K562 (cell line): Measurements from ENCODE around the gene LRFN2.

Experiments used
- ILF3 ChIP-seq: fragments of 450-650 bp; IDR thresholded peaks from 2 replicates; pipeline ENCODE4 v1.6.1; 2018; ENCODE audit warnings: antibody characterized with exemption, mild to moderate bottlenecking, moderate library complexity, borderline replicate concordance
- NFIC ChIP-seq: fragments of 450-650 bp; IDR thresholded peaks from 2 replicates; pipeline ENCODE4 v1.6.1; 2017; ENCODE audit warnings: mild to moderate bottlenecking, inconsistent platforms
- POLR2A ChIP-seq: fragments of 450-650 bp; conservative IDR thresholded peaks from 2 replicates; pipeline ENCODE4 v1.6.1; 2016
- RAD21 ChIP-seq, 2 experiments: fragments of 250-450 bp in 1 of 2; fragments of 450-650 bp in 1 of 2; sonication (Bioruptor Pico) in 1 of 2; formaldehyde crosslinking in 1 of 2; IDR thresholded peaks in 1 of 2; conservative IDR thresholded peaks in 1 of 2; 2 replicates each; pipeline versions ENCODE4 v1.4.0 to v1.8.0; 2020 to 2022; ENCODE audit warnings: mild to moderate bottlenecking in 2 of 2, moderate library complexity in 1 of 2
- SMARCA5 ChIP-seq: fragments of 450-650 bp; IDR thresholded peaks from 2 replicates; pipeline ENCODE4 v1.6.1; 2016
- TBP ChIP-seq: optimal IDR thresholded peaks from 2 replicates; pipeline ENCODE3; 2011; ENCODE audit warnings: low read depth, low read length, improper control_type of control experiment
- ZFP91 ChIP-seq: sonication (generic); formaldehyde crosslinking; IDR thresholded peaks from 2 replicates; pipeline ENCODE4 v1.8.0; 2022; ENCODE audit warnings: mild to moderate bottlenecking, missing genetic modification reagents
- ZNF384 ChIP-seq: IDR thresholded peaks from 2 replicates; pipeline ENCODE4 v1.6.1; 2012; ENCODE audit warnings: low read depth, low read length, improper control_type of control experiment
- ZNF431 ChIP-seq: sonication (generic); formaldehyde crosslinking; IDR thresholded peaks from 2 replicates; pipeline ENCODE4 v1.8.0; 2022; ENCODE audit warnings: mild to moderate bottlenecking, missing genetic modification reagents
- TF ChIP-seq, protein P1 (sequence below), 2 experiments: fragments of 450-650 bp in 1 of 2; sonication (generic) in 1 of 2; formaldehyde crosslinking; conservative IDR thresholded peaks; 2 replicates each; pipeline versions ENCODE4 v1.4.0 to v1.8.1; 2020 to 2022; ENCODE audit warnings: mild to moderate bottlenecking in 1 of 2, missing genetic modification reagents in 1 of 2

- no peak for TF ChIP-seq TBP
- TF ChIP-seq ZNF431 = no peak
- no peak for TF ChIP-seq RAD21 (CRISPR knock-in tag; conservative IDR thresholded peaks at IDR 0.05 in 1 of 2, IDR thresholded peaks at IDR 0.05 in 1 of 2)
- TF ChIP-seq, protein P1, sequence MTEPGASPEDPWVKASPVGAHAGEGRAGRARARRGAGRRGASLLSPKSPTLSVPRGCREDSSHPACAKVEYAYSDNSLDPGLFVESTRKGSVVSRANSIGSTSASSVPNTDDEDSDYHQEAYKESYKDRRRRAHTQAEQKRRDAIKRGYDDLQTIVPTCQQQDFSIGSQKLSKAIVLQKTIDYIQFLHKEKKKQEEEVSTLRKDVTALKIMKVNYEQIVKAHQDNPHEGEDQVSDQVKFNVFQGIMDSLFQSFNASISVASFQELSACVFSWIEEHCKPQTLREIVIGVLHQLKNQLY (CRISPR knock-in tag; conservative IDR thresholded peaks at IDR 0.05) = no peak
- no peak for TF ChIP-seq SMARCA5
- no peak for TF ChIP-seq ILF3
- TF ChIP-seq POLR2A = no peak
- no peak for TF ChIP-seq ZNF384
- no peak for TF ChIP-seq ZFP91 (CRISPR knock-in tag)
- no peak for TF ChIP-seq NFIC
Observed at GRCh38 chr6:40473026-40473425, 114.1 kb downstream of the LRFN2 start.
